ENCODE measurements around the gene BHLHE23. TPM values are rescaled to one million over a fixed set of nuclear protein-coding genes. Genes with fewer than 3 reads are reported as not detected.

The BHLHE23 gene
- polyA plus RNA-seq, 1 experiment = not detected

DNA sequence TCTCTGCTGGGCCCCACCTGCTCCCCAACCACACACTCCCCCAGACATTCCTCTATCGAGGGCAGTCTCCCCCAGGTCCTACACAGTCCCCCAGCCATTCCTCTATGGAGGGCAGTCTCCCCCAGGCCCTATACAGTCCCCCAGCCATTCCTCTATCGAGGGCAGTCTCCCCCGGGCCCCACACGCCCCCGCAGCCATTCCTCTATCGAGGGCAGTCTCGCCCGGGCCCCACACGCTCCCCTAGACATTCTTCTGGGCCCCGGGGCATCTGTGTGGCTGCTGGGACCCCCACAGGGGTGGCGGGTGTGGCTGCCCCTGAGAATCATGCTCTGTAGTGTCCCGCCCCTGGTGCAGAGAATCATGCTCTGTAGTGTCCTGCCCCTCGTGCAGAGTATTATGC lies 43.6 kb upstream of the BHLHE23 start:
- H3K27ac ChIP-seq (ENCODE audit: low read depth, low read length) = no peak overlapping the region
- ChIA-PET CTCF (no interaction called here), POLR2A (no interaction called here)
- H3K9me3 ChIP-seq (ENCODE audit: control insufficient read depth, insufficient read depth, low read length) = peaks cover 25% of the 10 kb centered on the region
- no peak overlapping the region for H3K4me3 ChIP-seq (ENCODE audit: low read depth, low read length)
- H3K27me3 ChIP-seq (ENCODE audit: control insufficient read depth, insufficient read depth, low read length) = peaks cover 20% of the 10 kb centered on the region
- DNase-seq (ENCODE audit: low read depth, low spot score) = no peak
- TF ChIP-seq, protein P1, sequence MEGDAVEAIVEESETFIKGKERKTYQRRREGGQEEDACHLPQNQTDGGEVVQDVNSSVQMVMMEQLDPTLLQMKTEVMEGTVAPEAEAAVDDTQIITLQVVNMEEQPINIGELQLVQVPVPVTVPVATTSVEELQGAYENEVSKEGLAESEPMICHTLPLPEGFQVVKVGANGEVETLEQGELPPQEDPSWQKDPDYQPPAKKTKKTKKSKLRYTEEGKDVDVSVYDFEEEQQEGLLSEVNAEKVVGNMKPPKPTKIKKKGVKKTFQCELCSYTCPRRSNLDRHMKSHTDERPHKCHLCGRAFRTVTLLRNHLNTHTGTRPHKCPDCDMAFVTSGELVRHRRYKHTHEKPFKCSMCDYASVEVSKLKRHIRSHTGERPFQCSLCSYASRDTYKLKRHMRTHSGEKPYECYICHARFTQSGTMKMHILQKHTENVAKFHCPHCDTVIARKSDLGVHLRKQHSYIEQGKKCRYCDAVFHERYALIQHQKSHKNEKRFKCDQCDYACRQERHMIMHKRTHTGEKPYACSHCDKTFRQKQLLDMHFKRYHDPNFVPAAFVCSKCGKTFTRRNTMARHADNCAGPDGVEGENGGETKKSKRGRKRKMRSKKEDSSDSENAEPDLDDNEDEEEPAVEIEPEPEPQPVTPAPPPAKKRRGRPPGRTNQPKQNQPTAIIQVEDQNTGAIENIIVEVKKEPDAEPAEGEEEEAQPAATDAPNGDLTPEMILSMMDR (IDR thresholded peaks at IDR 0.05; ENCODE audit: low read depth, low read length) = no peak

DNA sequence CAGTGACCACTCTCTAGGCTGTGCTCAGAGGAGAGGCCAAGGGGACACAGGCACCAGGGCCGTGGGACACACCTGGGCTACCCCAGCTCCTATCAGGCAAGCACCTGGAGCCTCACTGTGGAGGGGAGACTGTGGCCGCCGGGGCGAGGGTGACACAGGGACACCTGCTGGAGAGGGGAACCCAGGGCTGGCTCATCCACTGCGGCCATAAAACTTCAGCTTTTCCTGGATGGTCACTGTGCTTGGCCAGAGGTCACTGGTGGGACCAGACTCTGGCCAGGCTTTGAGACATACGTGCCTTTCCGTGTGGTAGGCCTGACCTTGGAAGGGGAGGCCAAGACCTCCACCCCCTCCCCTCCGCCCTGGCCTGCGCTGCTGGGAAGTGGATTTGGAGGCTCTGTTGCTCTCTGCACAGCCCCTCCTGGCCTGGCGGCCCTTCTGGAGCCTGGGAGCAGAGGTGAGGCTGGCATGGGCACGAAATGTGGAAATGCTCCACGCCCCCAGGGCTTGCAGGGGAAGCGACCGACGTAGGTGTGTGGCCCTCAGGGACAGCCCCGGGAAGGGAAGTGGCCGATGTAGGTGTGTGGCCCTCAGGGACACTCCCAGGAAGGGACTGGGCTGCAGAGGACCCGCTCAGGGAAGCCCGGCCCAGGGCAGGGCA lies 42.9 kb upstream of the BHLHE23 start:
- Histone ChIP-seq H3K27me3 (ENCODE audit: control insufficient read depth, insufficient read depth, low read length) (peaks cover 18% of the 10 kb centered on the region), H3K9me3 (ENCODE audit: control insufficient read depth, insufficient read depth, low read length) (peaks cover 25% of the 10 kb centered on the region), H3K4me3 (ENCODE audit: low read depth, low read length) (no peak overlapping the region), H3K27ac (ENCODE audit: low read depth, low read length) (no peak overlapping the region)
- TF ChIP-seq, protein P1 (IDR thresholded peaks at IDR 0.05; ENCODE audit: low read depth, low read length) = no peak
- ChIA-PET POLR2A (no interaction called here), CTCF (no interaction called here)
- DNase-seq (ENCODE audit: low read depth, low spot score) = no peak

DNA sequence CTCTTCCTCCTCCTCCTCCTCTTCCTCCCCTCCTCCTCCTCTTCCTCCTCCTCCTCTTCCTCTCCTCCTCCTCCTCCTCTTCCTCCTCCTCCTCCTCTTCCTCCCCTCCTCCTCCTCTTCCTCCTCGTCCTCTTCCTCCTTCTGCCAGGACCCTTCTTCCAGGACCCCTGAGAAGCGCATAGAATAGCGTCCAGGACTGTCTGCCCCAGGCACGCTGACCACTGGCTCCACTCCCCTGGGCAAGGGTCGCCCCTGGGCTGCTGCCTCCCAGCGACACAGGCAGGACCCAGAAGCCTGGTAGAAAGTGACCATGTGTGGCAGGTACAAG lies 42.4 kb upstream of the BHLHE23 start:
- no peak overlapping the region for H3K27ac ChIP-seq (ENCODE audit: low read depth, low read length)
- no peak for DNase-seq (ENCODE audit: low read depth, low spot score)
- ChIA-PET POLR2A (no interaction called here), CTCF (no interaction called here)
- TF ChIP-seq, protein P1 (IDR thresholded peaks at IDR 0.05; ENCODE audit: low read depth, low read length) = no peak
- no peak overlapping the region for H3K4me3 ChIP-seq (ENCODE audit: low read depth, low read length)
- peaks cover 14% of the 10 kb centered on the region for H3K27me3 ChIP-seq (ENCODE audit: control insufficient read depth, insufficient read depth, low read length)
- peaks cover 25% of the 10 kb centered on the region for H3K9me3 ChIP-seq (ENCODE audit: control insufficient read depth, insufficient read depth, low read length)

DNA sequence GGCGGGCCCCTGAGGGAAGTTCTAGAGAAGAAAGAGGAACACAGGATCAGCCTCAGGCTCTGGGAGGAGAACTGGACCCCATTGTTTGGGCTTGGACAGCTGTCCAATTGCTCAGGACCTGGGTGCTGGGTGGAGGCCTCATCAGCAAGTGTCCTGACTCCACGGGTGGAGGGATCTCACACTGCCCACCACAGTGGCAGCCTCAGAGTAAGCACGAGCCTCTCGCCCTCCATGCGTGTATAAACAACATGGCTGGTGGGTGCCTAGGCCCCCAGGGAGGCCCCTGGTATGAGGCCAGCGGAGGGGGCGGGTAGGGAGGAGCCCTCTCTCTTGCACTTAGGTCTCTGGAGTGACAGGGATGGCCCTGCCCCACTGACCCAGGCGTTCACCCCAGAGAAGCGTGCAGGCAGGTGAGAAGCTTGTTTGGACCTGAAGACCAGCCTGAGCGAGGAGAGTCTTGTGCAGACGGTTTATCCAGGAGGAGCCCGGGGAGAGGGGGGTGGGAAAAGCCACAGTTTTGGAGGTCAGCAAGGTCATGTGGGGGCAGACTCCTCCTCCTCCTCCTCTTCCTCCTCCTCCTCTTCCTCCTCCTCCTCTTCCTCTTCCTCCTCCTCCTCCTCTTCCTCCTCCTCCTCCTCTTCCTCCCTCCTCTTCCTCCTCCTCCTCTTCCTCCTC lies 41.9 kb upstream of the BHLHE23 start:
- Histone ChIP-seq H3K27ac (ENCODE audit: low read depth, low read length) (no peak overlapping the region), H3K27me3 (ENCODE audit: control insufficient read depth, insufficient read depth, low read length) (peaks cover 12% of the 10 kb centered on the region), H3K9me3 (ENCODE audit: control insufficient read depth, insufficient read depth, low read length) (peaks cover 25% of the 10 kb centered on the region), H3K4me3 (ENCODE audit: low read depth, low read length) (no peak overlapping the region)
- TF ChIP-seq, protein P1 (IDR thresholded peaks at IDR 0.05; ENCODE audit: low read depth, low read length) = no peak
- no peak for DNase-seq (ENCODE audit: low read depth, low spot score)
- CTCF ChIA-PET = no interaction called here
- POLR2A ChIA-PET = no interaction called here

DNA sequence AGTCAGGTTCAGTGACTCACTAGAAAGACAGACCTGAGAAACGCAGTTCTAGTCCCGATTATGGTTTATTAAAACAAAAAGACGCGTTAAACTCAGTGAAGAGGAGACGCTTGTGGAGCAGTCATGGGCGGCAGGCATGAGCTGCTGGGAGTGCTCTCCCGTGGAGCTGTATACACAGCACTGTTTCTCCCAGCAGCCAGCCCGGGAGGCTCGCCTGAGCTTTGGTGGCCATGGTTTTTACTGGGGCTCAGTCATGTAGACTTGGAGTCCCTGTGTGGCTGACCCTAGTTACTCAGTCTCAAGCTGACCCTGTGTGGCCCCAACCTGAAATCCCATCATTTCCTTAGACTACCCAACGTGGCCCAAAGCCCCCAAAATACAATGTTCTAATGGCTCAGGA lies 41.2 kb upstream of the BHLHE23 start:
- DNase-seq (ENCODE audit: low read depth, low spot score) = no peak
- peaks cover 11% of the 10 kb centered on the region for H3K27me3 ChIP-seq (ENCODE audit: control insufficient read depth, insufficient read depth, low read length)
- TF ChIP-seq, protein P1 (IDR thresholded peaks at IDR 0.05; ENCODE audit: low read depth, low read length) = no peak
- no peak overlapping the region for H3K4me3 ChIP-seq (ENCODE audit: low read depth, low read length)
- no peak overlapping the region for H3K27ac ChIP-seq (ENCODE audit: low read depth, low read length)
- H3K9me3 ChIP-seq (ENCODE audit: control insufficient read depth, insufficient read depth, low read length) = peaks cover 25% of the 10 kb centered on the region
- CTCF ChIA-PET = no interaction called here
- POLR2A ChIA-PET = no interaction called here

All from AG04450 (cell line).